ENCODE data around the gene PCARE.

DNA sequence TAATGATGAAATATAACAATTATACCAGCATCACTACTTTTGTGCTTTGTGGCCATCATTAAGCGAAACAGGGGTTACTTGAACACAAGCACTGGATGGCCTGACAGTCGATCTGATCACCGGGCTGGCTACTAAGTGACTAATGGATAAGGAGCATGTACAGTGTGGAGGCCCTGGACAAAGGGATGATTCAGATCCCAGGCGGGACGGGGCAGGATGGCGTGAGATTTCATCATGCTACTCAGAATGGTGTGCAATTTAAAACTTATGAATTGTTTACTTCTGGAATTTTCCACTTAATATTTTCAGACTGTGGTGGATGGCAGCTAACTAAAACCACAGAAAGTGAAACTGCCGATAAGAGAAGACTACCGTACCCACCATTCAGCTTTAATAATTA lies 33.9 kb upstream of the PCARE start:
- TF ChIP-seq, protein P1, sequence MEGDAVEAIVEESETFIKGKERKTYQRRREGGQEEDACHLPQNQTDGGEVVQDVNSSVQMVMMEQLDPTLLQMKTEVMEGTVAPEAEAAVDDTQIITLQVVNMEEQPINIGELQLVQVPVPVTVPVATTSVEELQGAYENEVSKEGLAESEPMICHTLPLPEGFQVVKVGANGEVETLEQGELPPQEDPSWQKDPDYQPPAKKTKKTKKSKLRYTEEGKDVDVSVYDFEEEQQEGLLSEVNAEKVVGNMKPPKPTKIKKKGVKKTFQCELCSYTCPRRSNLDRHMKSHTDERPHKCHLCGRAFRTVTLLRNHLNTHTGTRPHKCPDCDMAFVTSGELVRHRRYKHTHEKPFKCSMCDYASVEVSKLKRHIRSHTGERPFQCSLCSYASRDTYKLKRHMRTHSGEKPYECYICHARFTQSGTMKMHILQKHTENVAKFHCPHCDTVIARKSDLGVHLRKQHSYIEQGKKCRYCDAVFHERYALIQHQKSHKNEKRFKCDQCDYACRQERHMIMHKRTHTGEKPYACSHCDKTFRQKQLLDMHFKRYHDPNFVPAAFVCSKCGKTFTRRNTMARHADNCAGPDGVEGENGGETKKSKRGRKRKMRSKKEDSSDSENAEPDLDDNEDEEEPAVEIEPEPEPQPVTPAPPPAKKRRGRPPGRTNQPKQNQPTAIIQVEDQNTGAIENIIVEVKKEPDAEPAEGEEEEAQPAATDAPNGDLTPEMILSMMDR (IDR thresholded peaks at IDR 0.05), result no peak
- TF ChIP-seq POLR2A (IDR thresholded peaks at IDR 0.05), result no peak
